Nucleus accumbens (tissue), 56 donors: ENCODE results near the gene RND3.

ENCODE experiments used
- DNase-seq, 56 donors: peaks; one replicate each; lab custom pipeline; 2025; lab: John Stamatoyannopoulos, UW

Gene RND3

GRCh38 chr2:150487537-150488429 lies at the start of gene RND3:
Gene RND3, minus strand, starts transcription at chr2:150487667. Its CDS starts 250 bp downstream, at chr2:150487417.
- DNase-seq, result peak in 54 of 56 donors; percentile 29 to 96 (median 79)

- DNase-seq, result no peak
These were observed 47.7 kb upstream of the RND3 start for GRCh38 chr2:150535176-150535575.

- DNase-seq, result no peak
These were observed 45.4 kb upstream of the RND3 start for GRCh38 chr2:150532879-150533278.

GRCh38 chr2:150532020-150532419 lies 44.6 kb upstream of the RND3 start:
- no peak for DNase-seq

GRCh38 chr2:150531591-150531990 lies 44.1 kb upstream of the RND3 start:
- no peak for DNase-seq

- DNase-seq, result no peak
These were observed 42.7 kb upstream of the RND3 start for GRCh38 chr2:150530168-150530567.

GRCh38 chr2:150528861-150529801 lies 41.7 kb upstream of the RND3 start:
- no peak for DNase-seq

GRCh38 chr2:150526827-150527226 lies 39.4 kb upstream of the RND3 start:
- no peak for DNase-seq

GRCh38 chr2:150526006-150526405 lies 38.5 kb upstream of the RND3 start:
- no peak for DNase-seq

GRCh38 chr2:150522269-150522668 lies 34.8 kb upstream of the RND3 start:
- no peak for DNase-seq

GRCh38 chr2:150520887-150521664 lies 33.6 kb upstream of the RND3 start:
- DNase-seq, result no peak

- DNase-seq, result no peak
These were observed 32.6 kb upstream of the RND3 start for GRCh38 chr2:150520033-150520432.

GRCh38 chr2:150517951-150518680 lies 30.6 kb upstream of the RND3 start:
- no peak for DNase-seq

- DNase-seq, result no peak
These were observed 26.2 kb upstream of the RND3 start for GRCh38 chr2:150513647-150514046.

GRCh38 chr2:150508497-150509137 lies 21.1 kb upstream of the RND3 start:
- DNase-seq, result no peak

GRCh38 chr2:150507071-150507470 lies 19.6 kb upstream of the RND3 start:
- DNase-seq, result no peak

- no peak for DNase-seq
These were observed 17.7 kb upstream of the RND3 start for GRCh38 chr2:150505178-150505577.

- no peak for DNase-seq
These were observed 8.6 kb upstream of the RND3 start for GRCh38 chr2:150495993-150496627.

- no peak for DNase-seq
These were observed 7.5 kb upstream of the RND3 start for GRCh38 chr2:150495001-150495400.
